NCI-H526 (cell line): ENCODE data around the gene DNAJA3.

Source experiments
- DNase-seq, 2 experiments: peaks; one replicate each; lab custom pipeline; 2025; lab: John Stamatoyannopoulos, UW

Gene DNAJA3

DNA sequence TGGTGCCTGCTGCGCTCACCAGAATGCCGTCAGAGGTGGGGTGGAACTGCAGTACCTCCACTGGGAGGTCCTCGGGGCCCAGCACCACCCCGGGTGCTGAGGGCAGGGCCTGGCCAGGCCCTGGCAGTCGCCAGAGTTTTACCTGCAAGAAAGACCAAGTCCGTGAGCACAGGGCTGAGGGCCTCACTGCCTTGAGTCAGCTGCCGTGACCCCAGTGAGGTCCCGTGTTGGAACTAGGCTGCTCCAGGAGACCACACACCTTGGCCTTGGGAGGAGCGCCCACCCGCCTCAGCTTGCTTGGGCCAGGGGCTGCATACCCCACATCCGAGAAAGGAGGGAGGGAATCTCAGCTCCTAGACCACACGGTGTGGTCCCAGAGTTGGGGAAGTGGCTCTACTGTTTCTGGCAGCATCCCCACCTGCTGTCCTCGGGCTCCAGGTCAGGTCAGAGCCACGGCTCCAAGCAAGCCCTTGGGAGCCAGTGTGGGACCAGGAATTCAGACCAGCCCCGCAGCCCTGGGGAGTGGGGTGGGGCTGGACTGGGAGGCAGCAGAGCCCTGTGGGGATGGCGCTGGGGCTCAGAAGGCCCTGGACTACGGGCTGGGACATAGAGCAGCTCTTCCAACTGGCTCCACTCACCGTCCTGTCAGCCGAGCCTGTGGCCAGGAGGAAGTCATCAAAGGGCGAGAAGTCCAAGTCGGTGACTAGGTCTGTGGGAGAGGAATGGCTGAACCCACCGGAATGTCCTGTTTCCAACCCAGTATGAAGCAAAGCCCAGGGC, 17.9 kb upstream of the DNAJA3 start:
- DNase-seq = no peak

DNA sequence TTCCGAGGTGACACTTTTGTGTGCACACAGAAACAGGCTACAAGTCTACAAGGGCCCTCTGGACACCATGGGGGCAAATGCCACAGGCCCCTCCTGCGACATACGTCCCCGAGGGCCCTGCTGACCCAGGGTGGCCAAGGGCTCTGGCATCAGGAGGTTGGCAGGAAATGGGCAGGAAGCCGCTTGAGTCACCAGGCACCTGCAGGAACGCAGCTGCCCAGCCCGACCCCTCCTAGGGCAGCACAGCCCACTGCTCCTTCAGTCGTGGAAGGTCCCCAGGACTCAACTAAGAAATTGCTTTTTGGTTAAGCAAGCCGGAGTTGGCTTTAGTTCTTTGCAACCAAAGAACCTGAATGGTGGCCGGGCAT, 17.4 kb upstream of the DNAJA3 start:
- DNase-seq = no peak

DNA sequence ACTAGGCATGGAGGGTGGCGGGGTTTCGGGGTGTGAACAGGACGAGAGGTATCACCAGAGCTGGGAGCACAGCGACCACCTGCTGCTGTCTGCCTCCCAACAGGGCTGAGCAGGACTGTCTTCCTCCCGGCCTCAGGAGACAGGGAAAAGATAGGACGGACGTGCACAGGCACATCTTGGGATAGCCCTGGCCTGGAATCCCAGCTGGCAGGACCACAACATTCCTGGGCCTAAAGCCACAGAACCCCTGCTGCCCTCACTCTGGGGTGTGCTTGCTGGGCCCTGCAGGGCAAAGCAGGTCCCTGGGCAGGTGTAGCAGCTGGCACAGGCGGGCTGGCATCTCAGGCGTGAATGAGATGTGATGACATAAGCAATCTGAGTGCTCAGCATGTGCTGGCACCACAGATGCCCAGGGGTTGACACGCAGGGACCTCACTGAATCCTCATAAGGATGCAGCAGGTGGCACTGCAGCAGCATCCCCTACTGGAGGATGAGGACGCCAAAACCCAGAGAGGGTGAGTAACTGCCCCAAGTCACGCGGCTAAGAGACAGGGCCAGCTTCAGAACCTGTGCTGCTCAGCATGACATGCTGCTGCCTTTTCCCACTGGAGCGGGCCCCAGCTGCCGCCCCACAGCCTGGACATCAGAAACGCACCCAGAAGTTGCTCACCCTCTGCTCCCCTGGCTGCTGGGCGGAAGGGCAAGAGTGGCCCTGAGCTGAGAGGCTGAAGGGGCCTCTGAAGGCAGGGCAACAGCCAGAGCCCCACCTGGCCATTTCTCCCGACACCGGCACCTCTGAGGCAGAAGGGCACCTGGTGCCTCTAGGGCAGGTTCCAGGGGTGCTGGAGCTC, 16.4 kb upstream of the DNAJA3 start:
- DNase-seq = no peak

DNA sequence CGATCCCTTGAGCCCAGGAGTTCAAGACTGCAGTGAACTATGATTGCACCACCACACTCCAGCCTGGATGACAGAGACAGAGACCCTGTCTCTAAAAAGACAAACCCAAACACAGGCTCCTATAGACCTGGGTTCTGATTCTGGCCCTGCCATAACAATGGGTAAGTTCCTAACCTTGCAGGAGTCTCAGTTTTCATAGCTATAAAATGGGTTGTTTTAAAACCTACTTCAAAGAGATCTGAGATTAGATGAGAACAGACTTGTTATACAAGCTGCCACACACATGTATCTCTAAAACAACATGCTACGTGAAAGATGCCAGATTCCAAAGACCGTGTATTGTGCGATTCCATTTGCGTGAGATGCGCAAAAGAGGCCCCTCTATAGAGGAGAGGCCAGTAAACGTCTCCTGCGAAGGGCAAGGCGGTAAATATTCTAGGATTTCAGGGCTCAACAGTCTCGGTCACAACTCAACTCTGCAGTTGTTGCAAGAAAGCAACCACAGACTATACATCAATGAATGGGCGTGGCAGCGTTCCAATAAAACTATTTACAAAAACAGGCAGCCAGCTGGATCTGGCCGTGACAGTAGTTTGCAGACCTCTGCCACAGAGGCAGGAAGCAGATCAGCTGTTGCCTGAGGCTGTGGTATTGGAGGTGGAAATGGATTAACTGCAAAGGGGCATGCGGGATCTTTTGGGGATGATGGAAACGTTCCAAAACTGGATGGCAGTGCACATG, 15.2 kb upstream of the DNAJA3 start:
- DNase-seq = no peak

DNA sequence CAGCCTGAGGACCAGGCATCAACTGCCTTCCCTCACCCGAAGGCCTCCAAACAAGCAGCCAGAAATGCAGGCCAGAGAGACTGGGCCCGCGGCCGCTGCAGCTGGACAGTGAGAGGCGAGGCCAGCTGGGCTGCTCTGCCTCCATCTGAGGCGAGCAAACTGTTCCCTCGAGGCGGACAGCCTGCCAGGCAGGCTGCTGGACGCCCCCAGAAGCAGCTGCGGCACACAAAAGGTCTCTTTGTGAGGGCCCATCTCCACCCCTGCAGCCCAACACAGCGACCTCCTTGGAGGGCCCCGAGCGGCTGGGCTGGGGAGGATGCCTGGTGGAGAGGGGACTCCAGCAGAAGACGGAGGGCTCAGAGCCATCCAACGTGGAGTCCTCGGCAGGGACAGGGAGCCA, 14.0 kb upstream of the DNAJA3 start:
- DNase-seq = no peak

DNA sequence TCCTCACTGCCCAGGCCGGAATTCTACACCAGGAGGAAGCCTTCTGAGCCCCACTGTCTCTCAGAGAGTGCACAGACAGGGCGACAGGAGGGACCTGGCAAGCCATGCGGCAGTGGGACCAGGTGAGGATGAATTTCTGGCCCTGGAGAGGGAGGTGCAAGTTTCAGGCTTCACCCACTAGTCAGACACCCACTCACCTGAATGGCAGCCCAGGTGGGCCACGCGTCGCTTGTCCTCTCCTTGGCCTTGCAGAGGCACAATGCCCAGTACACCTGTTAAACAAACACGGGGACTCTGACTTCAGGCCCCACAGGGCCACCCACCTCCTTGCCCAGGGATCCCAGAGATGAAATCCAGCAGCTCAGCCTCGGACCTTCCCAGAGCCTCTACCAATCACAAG, 13.5 kb upstream of the DNAJA3 start:
- DNase-seq = no peak

DNA sequence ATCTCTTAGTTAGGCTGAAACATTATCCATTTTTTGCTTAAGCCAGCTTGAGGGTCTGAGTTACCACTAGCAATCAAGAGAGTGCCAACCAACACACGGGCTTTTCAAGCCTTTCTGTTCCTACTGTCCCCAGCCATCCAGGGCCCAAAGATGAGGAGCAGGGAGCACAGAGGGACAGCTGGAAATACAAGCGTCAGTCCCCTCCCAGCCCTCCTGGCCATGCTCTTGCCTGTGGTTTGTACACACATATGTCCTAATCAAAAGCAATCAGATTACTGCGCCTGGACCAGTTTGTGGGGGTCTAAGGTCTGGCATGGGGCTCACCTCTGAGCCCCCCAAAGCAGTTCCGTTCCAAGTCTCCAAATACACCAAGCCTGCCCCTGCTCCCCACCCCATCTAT, 12.8 kb upstream of the DNAJA3 start:
- no peak for DNase-seq

DNA sequence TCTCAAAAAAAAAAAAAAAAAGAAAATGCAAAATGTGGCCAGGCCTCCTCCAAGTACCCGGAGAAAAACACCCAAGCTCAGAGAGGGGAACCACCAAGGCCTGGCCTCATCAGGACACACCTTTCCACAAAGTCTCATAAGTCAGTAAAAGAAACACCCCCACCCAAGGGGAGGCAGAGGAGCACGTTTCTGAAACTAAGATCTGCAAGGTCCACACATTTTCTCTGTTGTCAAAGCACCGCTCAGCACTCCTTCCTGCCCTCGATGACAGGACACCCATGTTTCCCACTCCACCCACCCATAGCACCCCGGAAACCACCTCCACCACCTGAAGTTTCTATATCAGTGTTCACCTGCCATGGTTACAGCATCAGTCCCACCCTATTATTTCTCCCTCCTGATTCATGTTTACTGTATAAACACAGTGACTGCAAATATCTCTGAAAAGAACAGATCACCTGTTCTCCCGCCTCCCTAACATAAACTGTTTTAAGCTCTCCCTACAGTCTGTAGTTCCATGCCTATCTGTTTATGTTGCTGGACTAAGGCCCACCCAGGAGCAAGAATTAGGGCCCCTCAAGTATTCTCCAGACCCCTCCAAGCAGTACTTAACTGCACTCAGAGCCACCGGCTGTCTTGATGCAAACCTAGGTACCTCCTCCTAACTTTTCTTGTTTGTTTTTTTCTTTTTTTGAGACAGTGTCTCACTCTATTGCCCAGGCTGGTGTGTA, 11.3 kb upstream of the DNAJA3 start:
- no peak for DNase-seq

DNA sequence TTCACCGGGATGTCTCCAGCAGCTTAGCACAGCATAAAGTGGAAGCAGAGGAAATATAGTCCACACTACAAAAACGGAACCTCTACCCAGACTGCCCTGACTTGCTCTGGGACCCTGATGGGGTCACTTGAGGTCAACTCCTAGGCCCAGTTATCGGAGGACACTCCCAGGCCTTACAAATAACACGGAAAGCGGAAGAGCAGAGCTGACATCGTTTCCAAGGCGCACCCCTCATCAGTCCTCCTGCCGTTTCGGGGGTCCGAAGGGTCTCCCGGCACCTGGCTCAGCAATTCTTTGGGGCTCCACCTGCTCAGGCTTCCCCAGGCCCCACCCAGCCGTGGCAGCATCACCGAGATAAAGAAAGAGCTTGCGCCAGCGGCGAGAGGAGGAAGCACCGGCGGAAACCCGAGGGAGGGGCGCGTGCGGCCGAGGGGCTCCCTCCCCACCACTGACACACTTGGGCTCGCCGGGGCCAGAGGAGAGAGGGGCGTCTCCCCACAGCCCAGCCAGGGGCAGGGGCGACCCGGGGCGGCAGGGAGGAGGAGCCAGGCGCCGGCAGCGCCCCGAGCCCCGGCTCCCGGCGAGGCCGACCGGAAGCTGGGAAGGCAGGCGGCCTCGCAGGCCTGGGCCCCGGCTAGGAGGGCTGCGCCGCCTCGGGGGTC, 10.0 kb upstream of the DNAJA3 start:
- peak in 1 of 2 experiments; percentile 45 for DNase-seq

DNA sequence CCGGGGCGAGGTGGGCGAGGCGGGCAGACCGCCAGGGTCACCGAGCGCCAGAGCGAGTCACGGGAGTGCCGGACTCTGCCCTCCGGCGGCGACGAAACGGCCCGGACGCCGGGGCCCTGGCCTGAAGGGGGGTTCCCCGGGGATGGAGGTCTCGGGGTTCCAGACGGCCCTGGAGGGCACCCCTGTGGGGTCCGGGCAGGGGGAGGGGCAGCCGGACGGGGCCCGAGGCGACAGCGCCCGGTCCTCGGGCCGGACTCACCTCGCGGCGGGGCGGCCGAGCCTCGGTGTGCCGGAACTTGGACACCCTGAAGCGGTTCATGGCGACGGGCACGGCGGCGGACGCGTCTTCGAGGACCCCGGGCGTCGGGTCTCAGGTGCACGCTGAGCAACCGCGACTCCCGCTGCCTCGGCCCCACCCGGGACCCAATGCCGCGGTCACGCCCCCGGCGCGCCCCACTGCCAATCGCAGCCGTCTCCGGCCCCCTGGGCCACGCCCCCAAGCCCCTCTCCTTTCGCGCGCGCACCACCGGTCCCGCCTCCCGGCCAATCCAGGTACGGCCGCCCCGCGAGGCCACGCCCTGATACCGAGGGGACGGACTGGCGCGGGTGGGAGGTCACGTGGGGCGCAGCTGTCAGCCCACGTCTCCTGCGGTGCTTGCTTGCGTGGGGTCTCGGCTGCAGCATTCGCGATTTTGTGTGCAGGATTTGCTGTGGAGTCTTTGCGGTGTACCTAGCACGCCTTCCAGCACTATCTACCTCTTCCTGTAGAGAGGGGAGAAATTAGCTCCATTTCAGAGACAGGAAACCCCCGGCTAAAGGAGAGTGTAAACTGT, 9.3 kb upstream of the DNAJA3 start, which contains the start of gene CORO7:
Gene CORO7 (minus strand): TSS at position 397 of the 833 bp plus-strand sequence. CDS start 78 bp downstream, at position 319.
- DNase-seq = peak; percentile 53 to 94

DNA sequence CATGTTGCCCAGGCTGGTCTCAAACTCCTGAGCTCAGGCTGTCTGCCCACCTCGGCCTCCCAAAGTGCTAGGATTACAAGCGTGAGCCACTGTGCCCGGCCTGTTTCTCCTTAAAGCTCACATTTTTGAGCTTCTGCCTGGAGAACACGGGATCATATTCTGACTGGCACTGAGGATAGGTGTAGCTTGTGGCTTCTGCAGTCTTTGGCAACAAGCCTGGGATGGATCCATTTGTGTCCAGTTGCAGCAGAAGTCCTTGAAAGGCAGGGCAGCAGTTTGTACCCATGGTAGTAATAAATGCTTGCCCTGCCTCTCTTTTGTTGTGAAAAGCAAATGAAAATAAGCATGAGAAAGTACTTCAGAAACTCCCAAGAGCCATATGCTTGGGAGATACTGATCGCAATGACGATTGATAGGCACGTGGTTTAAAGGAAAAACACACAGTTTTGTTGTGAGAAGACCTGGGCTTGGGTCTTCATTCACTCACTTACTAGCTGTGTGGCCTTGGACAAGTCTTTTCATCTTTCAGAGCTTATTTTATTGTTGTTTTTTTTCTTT, 6.2 kb upstream of the DNAJA3 start:
- DNase-seq = no peak

DNA sequence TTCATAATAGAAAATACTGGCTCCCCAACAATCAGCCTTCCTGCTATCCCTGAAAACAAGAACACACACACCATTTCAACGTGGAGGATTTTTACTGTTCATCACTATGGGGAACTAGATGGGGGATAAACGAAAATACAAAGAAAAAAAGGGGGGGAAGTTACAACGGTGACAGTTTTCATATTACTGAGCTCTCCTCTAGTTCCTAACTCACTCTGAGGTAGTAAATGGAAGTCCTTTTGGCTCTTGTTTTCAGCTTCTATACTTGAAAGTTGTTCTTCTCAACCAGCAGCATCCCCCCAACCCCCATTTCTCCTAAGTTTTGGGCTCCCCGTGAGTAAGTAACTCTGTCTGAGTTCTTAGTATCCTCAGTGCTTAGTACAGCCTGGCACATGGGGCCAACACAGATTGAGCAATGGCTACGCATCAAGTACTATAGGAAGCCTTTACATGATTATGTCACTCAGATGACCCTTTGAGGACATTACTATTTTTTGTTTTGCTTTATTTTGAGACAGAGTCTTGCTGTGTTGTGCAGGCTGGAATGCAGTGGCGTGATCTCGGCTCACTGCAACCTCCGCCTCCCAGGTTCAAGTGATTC, 5.1 kb upstream of the DNAJA3 start:
- DNase-seq = no peak

DNA sequence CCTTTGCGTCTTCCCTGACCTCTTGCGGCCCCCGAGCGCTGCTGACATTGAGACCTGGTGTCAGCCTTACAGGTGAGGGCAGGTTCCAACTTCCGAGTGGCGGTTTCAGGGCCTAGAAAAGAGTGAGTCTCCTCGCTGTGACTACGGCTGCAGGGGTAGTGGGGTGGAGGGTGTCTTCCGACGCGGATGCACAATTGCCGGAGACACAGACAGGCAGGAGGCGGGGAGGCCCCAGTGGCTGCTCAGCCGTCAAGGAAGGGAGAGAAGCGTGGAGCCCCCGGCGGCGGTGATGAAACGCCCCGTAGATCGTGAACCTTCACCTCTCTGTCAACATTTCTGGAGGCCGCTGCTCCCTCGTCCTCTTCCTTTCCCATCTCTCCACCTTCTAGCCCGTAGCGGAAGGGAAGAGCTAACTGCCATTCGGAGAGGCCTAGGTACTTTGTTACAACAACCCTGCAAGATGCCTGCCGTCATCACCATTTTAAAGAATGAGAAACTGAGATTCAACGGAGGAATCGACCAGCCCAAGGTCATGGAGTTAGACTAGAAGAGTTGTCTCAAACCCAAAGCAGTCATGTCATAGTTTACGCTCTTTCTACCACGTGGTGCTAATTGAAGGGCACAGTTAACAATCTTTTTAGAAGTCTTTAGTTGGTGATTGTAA, 485 bp downstream of the DNAJA3 start:
- DNase-seq = no peak

DNA sequence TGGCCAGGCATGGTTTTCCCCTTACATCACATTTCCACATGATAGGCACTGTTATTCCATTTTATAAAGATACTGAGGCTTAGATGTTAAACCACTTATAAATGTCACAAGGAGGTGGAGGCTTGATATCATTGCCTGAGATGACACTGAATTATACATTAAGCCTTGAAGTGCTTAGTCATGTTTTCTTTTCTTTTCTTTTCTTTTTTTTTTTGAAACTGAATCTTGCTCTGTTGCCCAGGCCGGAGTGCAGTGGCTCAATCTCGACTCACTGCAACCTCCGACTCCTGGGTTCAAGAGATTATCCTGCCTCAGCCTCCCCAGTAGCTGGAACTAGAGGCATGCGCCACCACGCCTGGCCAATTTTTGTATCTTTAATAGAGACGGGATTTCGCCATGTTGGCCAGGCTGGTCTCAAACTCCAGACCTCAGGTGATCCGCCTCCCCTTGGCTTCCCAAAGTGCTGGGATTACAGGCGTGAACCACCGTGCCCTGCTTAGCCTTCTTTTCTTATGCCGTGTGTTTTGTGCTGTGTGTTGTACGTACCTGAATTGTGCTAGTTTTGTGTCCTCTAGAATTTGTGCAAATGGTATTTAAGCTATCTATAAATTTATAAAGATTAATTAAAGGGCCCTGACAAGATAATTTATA, 1.2 kb downstream of the DNAJA3 start:
- no peak for DNase-seq

DNA sequence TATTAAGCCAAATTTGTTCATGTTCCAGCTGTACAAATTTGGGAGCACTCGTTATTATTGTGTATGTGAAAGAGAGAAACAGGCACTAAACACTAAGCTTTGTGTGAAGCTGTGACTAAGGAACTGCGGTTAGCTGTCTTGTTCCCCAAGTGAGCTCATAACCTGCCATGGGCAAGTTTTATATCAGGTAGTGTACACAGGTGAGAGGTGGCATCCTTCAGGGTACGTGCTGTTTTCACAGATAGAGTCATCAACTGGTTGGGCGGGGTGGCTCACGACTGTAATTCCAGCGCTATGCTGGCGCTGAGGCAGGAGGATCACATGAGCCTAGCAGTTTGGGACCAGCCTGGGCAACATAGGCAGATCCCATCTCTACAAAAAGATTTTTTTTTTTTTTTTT, 2.8 kb downstream of the DNAJA3 start:
- no peak for DNase-seq

DNA sequence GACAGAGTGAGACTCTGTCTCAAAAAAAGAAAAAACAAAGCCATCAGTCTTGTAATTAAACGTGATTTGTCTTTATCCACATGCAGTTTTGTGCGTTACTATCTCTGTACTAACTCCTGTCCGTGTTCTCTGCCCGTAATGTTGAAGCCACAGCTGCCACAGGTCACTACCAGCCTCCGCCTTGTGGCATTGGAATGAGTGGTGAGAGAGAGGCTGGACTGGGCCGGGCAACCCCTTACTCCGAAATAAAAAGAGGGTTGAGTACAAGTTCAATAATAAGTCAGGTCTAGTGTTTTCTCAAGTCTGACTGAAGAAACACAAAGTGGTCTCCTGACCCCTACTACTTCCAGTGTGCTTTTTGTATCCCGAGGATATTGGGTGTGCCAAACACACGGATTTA, 5.4 kb downstream of the DNAJA3 start:
- no peak for DNase-seq

DNA sequence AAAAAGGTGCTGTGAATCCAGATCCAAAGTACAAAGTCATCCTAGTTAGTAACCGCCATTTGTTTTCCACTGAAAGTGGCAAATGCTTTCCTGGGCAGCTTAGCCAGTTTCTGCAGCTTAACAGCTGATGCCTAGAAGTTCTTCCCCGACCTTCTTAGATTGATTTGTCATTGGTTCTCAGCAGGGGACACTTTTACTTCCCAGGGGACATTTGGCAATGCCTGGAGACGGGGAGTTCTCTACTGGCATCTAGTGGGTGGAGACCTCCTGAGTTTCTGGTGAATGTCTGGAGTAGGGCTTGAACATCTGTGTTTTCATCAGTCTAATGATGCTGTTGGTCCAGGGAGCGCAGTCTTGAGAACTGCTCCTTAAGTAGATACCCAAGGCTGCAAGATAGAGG, 7.6 kb downstream of the DNAJA3 start:
- no peak for DNase-seq

DNA sequence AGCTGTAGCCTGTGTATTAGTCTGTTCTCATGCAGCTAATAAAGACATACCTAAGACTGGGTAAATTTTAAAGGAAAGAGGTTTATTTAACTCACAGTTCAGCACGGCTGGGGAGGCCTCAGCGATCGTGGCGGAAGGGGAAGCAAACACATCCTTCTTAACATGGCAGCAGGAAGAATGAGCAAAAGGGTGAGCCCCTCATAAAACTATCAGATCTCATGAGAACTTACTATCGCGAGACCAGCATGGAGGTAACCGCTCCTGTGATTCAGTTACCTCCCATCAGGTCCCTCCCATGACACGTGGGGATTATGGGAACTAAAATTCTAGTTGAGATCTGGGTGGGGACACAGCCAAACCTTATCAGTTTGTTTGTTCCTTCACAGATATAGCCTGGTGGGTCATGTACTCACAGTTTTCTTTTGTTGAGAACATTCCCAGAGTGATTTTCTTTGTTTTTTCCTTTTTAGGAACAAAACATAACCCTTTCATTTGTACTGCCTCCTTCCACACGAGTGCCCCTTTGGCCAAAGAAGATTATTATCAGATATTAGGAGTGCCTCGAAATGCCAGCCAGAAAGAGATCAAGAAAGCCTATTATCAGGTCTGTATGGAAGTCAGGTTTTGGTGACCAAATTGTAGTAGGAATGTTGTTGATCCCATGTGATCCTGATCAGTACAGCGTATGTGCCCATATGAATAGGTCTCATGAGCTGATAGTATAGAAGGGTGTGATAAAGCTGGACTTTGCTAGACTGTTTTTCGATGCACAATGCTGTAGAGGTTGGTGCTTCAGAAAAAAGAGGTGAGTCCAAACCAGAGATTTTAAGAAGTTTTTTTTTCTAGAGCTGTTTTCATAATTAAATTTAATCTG, 8.5 kb downstream of the DNAJA3 start:
- no peak for DNase-seq
